Activated T-helper 17 cell treated with anti-CD3 and anti-CD28 coated beads, Interleukin-2, amount 50 U/mL, for 72 hours (primary cell): Measurements from ENCODE around the gene ANAPC5. TPM values are rescaled to one million over a fixed set of nuclear protein-coding genes. Genes with fewer than 3 reads are reported as not detected.

Experiments
- ATAC-seq: fragments of 150-1000 bp; cut with Tn5 transposase; replicated peaks from 2 replicates; pipeline ENCODE4 v1.10.0; 2021; ENCODE audit warnings: mild to moderate bottlenecking, moderate library complexity
- H3K27ac Mint-ChIP-seq: one replicate; pipeline ENCODE4 v1.8.0; 2022; ENCODE audit warnings: mixed read lengths
- H3K27me3 Mint-ChIP-seq: one replicate; pipeline ENCODE4 v1.8.0; 2022; ENCODE audit warnings: mixed read lengths
- H3K36me3 Mint-ChIP-seq: one replicate; pipeline ENCODE4 v1.8.0; 2022; ENCODE audit warnings: low read depth, mild to moderate bottlenecking, mixed read lengths
- H3K4me1 Mint-ChIP-seq: one replicate; pipeline ENCODE4 v1.8.0; 2022; ENCODE audit warnings: mixed read lengths
- H3K4me3 Mint-ChIP-seq: one replicate; pipeline ENCODE4 v1.8.0; 2022; ENCODE audit warnings: mild to moderate bottlenecking, mixed read lengths
- H3K9me3 Mint-ChIP-seq: one replicate; pipeline ENCODE4 v1.8.0; 2022; ENCODE audit warnings: mixed read lengths
- total RNA-seq, 2 donors: library from RNA; stranded (reverse); gene quantifications; one replicate each; pipeline ENCODE4 v1.2.3, GENCODE V29; 2022

ANAPC5 gene
- total RNA-seq, 2 donors from 2014 or later: 62.5 to 114 TPM

GRCh38 chr12:121345151-121345815, 6.9 kb downstream of the ANAPC5 start:
- Mint-ChIP-seq H3K27ac (peak overlapping the region; percentile 48), H3K36me3 (peaks cover 85% of the 10 kb centered on the region), H3K9me3 (no peaks in the 10 kb centered on the region), H3K27me3 (no peaks in the 10 kb centered on the region), H3K4me1 (peaks cover 14% of the 10 kb centered on the region), H3K4me3 (no peak overlapping the region)
- ATAC-seq: no peak

- H3K4me1 Mint-ChIP-seq: peaks cover 14% of the 10 kb centered on the region
Observed at GRCh38 chr12:121344506-121344905, 7.7 kb downstream of the ANAPC5 start.

GRCh38 chr12:121337416-121337815, 14.8 kb downstream of the ANAPC5 start:
- no peaks in the 10 kb centered on the region for H3K27me3 Mint-ChIP-seq
- peaks cover 91% of the 10 kb centered on the region for H3K36me3 Mint-ChIP-seq
- H3K27ac Mint-ChIP-seq: peak overlapping the region; percentile 25
- no peaks in the 10 kb centered on the region for H3K9me3 Mint-ChIP-seq
- no peak for ATAC-seq
- H3K4me1 Mint-ChIP-seq: no peaks in the 10 kb centered on the region
- no peak overlapping the region for H3K4me3 Mint-ChIP-seq

More at GRCh38 chr12:121344506-121344905, 7.7 kb downstream of the ANAPC5 start:
- H3K27ac Mint-ChIP-seq: peak overlapping the region; percentile 48
- H3K36me3 Mint-ChIP-seq: peaks cover 90% of the 10 kb centered on the region
- no peaks in the 10 kb centered on the region for H3K27me3 Mint-ChIP-seq
- H3K9me3 Mint-ChIP-seq: no peaks in the 10 kb centered on the region
- no peak overlapping the region for H3K4me3 Mint-ChIP-seq
- no peak for ATAC-seq

GRCh38 chr12:121334513-121335343, 17.5 kb downstream of the ANAPC5 start:
- Mint-ChIP-seq H3K36me3 (peaks cover 91% of the 10 kb centered on the region), H3K4me1 (no peaks in the 10 kb centered on the region), H3K9me3 (no peaks in the 10 kb centered on the region), H3K4me3 (no peak overlapping the region), H3K27me3 (no peaks in the 10 kb centered on the region), H3K27ac (peak overlapping the region; percentile 66)
- peak; percentile 82 for ATAC-seq

- Mint-ChIP-seq H3K36me3 (peaks cover 92% of the 10 kb centered on the region), H3K4me3 (no peak overlapping the region), H3K9me3 (no peaks in the 10 kb centered on the region), H3K27ac (no peak overlapping the region), H3K27me3 (no peaks in the 10 kb centered on the region), H3K4me1 (no peaks in the 10 kb centered on the region)
- ATAC-seq: no peak
Observed at GRCh38 chr12:121333747-121334146, 18.5 kb downstream of the ANAPC5 start.

- no peak overlapping the region for H3K4me3 Mint-ChIP-seq
- H3K4me1 Mint-ChIP-seq: no peaks in the 10 kb centered on the region
- ATAC-seq: no peak
- H3K9me3 Mint-ChIP-seq: no peaks in the 10 kb centered on the region
- H3K27ac Mint-ChIP-seq: no peak overlapping the region
- H3K36me3 Mint-ChIP-seq: peaks cover 100% of the 10 kb centered on the region
- no peaks in the 10 kb centered on the region for H3K27me3 Mint-ChIP-seq
Observed at GRCh38 chr12:121331248-121331647, 21.0 kb downstream of the ANAPC5 start.

- Mint-ChIP-seq H3K4me3 (no peak overlapping the region), H3K27me3 (no peaks in the 10 kb centered on the region), H3K4me1 (no peaks in the 10 kb centered on the region), H3K27ac (no peak overlapping the region), H3K9me3 (no peaks in the 10 kb centered on the region), H3K36me3 (peaks cover 100% of the 10 kb centered on the region)
- no peak for ATAC-seq
Observed at GRCh38 chr12:121330692-121331091, 21.5 kb downstream of the ANAPC5 start.

GRCh38 chr12:121330195-121330594, 22.0 kb downstream of the ANAPC5 start:
- no peaks in the 10 kb centered on the region for H3K4me1 Mint-ChIP-seq
- no peak overlapping the region for H3K27ac Mint-ChIP-seq
- H3K27me3 Mint-ChIP-seq: no peaks in the 10 kb centered on the region
- H3K4me3 Mint-ChIP-seq: no peak overlapping the region
- peaks cover 98% of the 10 kb centered on the region for H3K36me3 Mint-ChIP-seq
- no peaks in the 10 kb centered on the region for H3K9me3 Mint-ChIP-seq
- no peak for ATAC-seq

- H3K9me3 Mint-ChIP-seq: no peaks in the 10 kb centered on the region
- H3K4me3 Mint-ChIP-seq: no peak overlapping the region
- no peaks in the 10 kb centered on the region for H3K4me1 Mint-ChIP-seq
- H3K27me3 Mint-ChIP-seq: no peaks in the 10 kb centered on the region
- H3K27ac Mint-ChIP-seq: peak overlapping the region; percentile 21
- peaks cover 98% of the 10 kb centered on the region for H3K36me3 Mint-ChIP-seq
- no peak for ATAC-seq
Observed at GRCh38 chr12:121328620-121329019, 23.6 kb downstream of the ANAPC5 start.

GRCh38 chr12:121326996-121327674, 25.1 kb downstream of the ANAPC5 start:
- ATAC-seq: no peak
- Mint-ChIP-seq H3K4me3 (no peak overlapping the region), H3K36me3 (peaks cover 97% of the 10 kb centered on the region), H3K27ac (no peak overlapping the region), H3K4me1 (no peaks in the 10 kb centered on the region), H3K9me3 (no peaks in the 10 kb centered on the region), H3K27me3 (no peaks in the 10 kb centered on the region)

GRCh38 chr12:121325922-121326396, 26.3 kb downstream of the ANAPC5 start:
- Mint-ChIP-seq H3K36me3 (peaks cover 95% of the 10 kb centered on the region), H3K4me1 (no peaks in the 10 kb centered on the region), H3K4me3 (no peak overlapping the region), H3K9me3 (no peaks in the 10 kb centered on the region), H3K27ac (no peak overlapping the region), H3K27me3 (no peaks in the 10 kb centered on the region)
- ATAC-seq: no peak

GRCh38 chr12:121323908-121324307, 28.3 kb downstream of the ANAPC5 start:
- no peaks in the 10 kb centered on the region for H3K27me3 Mint-ChIP-seq
- H3K9me3 Mint-ChIP-seq: no peaks in the 10 kb centered on the region
- H3K36me3 Mint-ChIP-seq: peaks cover 92% of the 10 kb centered on the region
- H3K4me3 Mint-ChIP-seq: no peak overlapping the region
- ATAC-seq: no peak
- H3K27ac Mint-ChIP-seq: peak overlapping the region; percentile 37
- H3K4me1 Mint-ChIP-seq: no peaks in the 10 kb centered on the region

- Mint-ChIP-seq H3K9me3 (no peaks in the 10 kb centered on the region), H3K27ac (no peak overlapping the region), H3K4me1 (no peaks in the 10 kb centered on the region), H3K36me3 (peaks cover 93% of the 10 kb centered on the region), H3K27me3 (no peaks in the 10 kb centered on the region), H3K4me3 (no peak overlapping the region)
- ATAC-seq: no peak
Observed at GRCh38 chr12:121318121-121318520, 34.1 kb downstream of the ANAPC5 start.

- H3K4me3 Mint-ChIP-seq: no peak overlapping the region
- H3K9me3 Mint-ChIP-seq: no peaks in the 10 kb centered on the region
- peaks cover 5% of the 10 kb centered on the region for H3K4me1 Mint-ChIP-seq
- H3K27me3 Mint-ChIP-seq: no peaks in the 10 kb centered on the region
- peaks cover 97% of the 10 kb centered on the region for H3K36me3 Mint-ChIP-seq
- no peak for ATAC-seq
- peak overlapping the region; percentile 14 for H3K27ac Mint-ChIP-seq
Observed at GRCh38 chr12:121314431-121314830, 37.8 kb downstream of the ANAPC5 start.
